Measurements from ENCODE around the gene MDM1. TPM values are rescaled to one million over a fixed set of nuclear protein-coding genes. Genes with fewer than 3 reads are reported as not detected.

The MDM1 gene
- total RNA-seq, 1 experiment from 2014 or later, result 10.6 TPM

- H2BK120ac ChIP-seq (ENCODE audit: low read depth, low read length, poor library complexity, severe bottlenecking), result no peak overlapping the region
- no peaks in the 10 kb centered on the region for H3K79me1 ChIP-seq (ENCODE audit: insufficient read depth, low read depth, low read length, poor library complexity, severe bottlenecking)
- H4K5ac ChIP-seq (ENCODE audit: insufficient read length, low read depth, low read length), result no peak overlapping the region
- no peak overlapping the region for H2BK12ac ChIP-seq (ENCODE audit: insufficient read length, low read depth, low read length)
- no peaks in the 10 kb centered on the region for H3K27me3 ChIP-seq (ENCODE audit: insufficient read depth, low read length)
- no peak overlapping the region for H2AFZ ChIP-seq (ENCODE audit: low read length)
- no peak overlapping the region for H2BK5ac ChIP-seq (ENCODE audit: insufficient read length, low read length)
- H3K23ac ChIP-seq (ENCODE audit: insufficient read length, low read depth, low read length), result no peak overlapping the region
- Mint-ChIP-seq H3K9me3 (no peaks in the 10 kb centered on the region), H3K27ac (no peak overlapping the region), H3K27me3 (ENCODE audit: low read depth) (no peaks in the 10 kb centered on the region; the same call in 1 of the 2 replicates), H3K36me3 (ENCODE audit: insufficient read depth in 1 of 3, low read depth in 3 of 3) (no peaks in the 10 kb centered on the region), H3K4me1 (peaks cover 0 to 8% of the 10 kb centered on the region in 2 experiments; a peak in 2 of 4 replicates), H3K4me3 (no peak overlapping the region)
- H4K20me1 ChIP-seq (ENCODE audit: control insufficient read depth, insufficient read depth, insufficient read length), result no peaks in the 10 kb centered on the region
- no peak overlapping the region for H3K9ac ChIP-seq (ENCODE audit: extremely low read depth, insufficient read length, low read length)
- TF ChIP-seq CTCF (conservative IDR thresholded peaks at IDR 0.05), result no peak
- no peak overlapping the region for H3K18ac ChIP-seq (ENCODE audit: insufficient read length, low read depth, low read length)
- H3K23me2 ChIP-seq (ENCODE audit: insufficient read length, low read depth, low read length, poor library complexity, severe bottlenecking), result no peaks in the 10 kb centered on the region
- no peak overlapping the region for H4K91ac ChIP-seq (ENCODE audit: insufficient read length, low read depth, low read length)
- no peak overlapping the region for H3T11ph ChIP-seq (ENCODE audit: low read length)
- DNase-seq, result no peak
- no peak overlapping the region for H3K56ac ChIP-seq (ENCODE audit: insufficient read length, low read depth, low read length)
- no peaks in the 10 kb centered on the region for H3K79me2 ChIP-seq (ENCODE audit: insufficient read depth, low read length)
- no peak overlapping the region for H2BK20ac ChIP-seq (ENCODE audit: low read depth, low read length, poor library complexity, severe bottlenecking)
- H2AK5ac ChIP-seq (ENCODE audit: insufficient read length, low read length), result no peak overlapping the region
- H3K14ac ChIP-seq (ENCODE audit: insufficient read depth, low read length), result no peak overlapping the region
- no peak overlapping the region for H4K8ac ChIP-seq (replicated peaks; ENCODE audit: insufficient read length, low read depth, low read length)
- H3K9me3 ChIP-seq (ENCODE audit: control insufficient read depth, low read depth, low read length), result no peaks in the 10 kb centered on the region
- no peak overlapping the region for H3K4ac ChIP-seq (ENCODE audit: low read depth, low read length)
- no peak overlapping the region for H3K4me2 ChIP-seq (ENCODE audit: insufficient read depth, insufficient read length, low read length)
- H3K27ac ChIP-seq (ENCODE audit: insufficient read length, low read depth, low read length), result no peak overlapping the region
- H2BK15ac ChIP-seq (ENCODE audit: low read depth, low read length), result no peak overlapping the region
- no peaks in the 10 kb centered on the region for H3K4me1 ChIP-seq (ENCODE audit: insufficient read depth, low read length)
These were observed 70.3 kb downstream of the MDM1 start for GRCh38 chr12:68261896-68262295.

Data from H9 (cell line).